ENCODE data around the gene MYOM3.

- no peak for TF ChIP-seq CTCF (IDR thresholded peaks at IDR 0.05)
- no peak for TF ChIP-seq EP300 (IDR thresholded peaks at IDR 0.05)
- no peak for TF ChIP-seq POLR2A (IDR thresholded peaks at IDR 0.05)
- no peak for TF ChIP-seq POLR2AphosphoS5 (IDR thresholded peaks at IDR 0.05)
These were observed 28.0 kb upstream of the MYOM3 start for GRCh38 chr1:24139841-24140425.

All from stomach (tissue), 4 donors.